CD14-positive monocyte (primary cell): Measurements from ENCODE around the gene CFAP97D1. TPM values are rescaled to one million over a fixed set of nuclear protein-coding genes. Genes with fewer than 3 reads are reported as not detected.

ENCODE experiments used
- DNase-seq, 3 donors: peaks; one replicate each; pipeline ENCODE4 v3.0.0-alpha.2; 2011 to 2022
- H2AFZ ChIP-seq: 2 replicates; pipeline ENCODE4 v1.6.0; 2012; ENCODE audit warnings: mild to moderate bottlenecking, low read depth, low read length, inconsistent platforms; ENCODE audit not compliant: insufficient read depth, poor library complexity, severe bottlenecking
- H3K27ac ChIP-seq, 2 donors: 1 replicate in 1 of 2; 2 replicates in 1 of 2; pipeline ENCODE4 v1.5.1; 2012 to 2013; ENCODE audit warnings: low read length in 2 of 2, control low read depth in 1 of 2, inconsistent platforms in 1 of 2, low read depth in 1 of 2, mild to moderate bottlenecking in 1 of 2
- H3K27me3 ChIP-seq, 2 donors: one replicate each; pipeline versions ENCODE4 v1.6.0 to v1.6.1; 2011 to 2013; ENCODE audit warnings: low read length in 2 of 2; ENCODE audit not compliant: control insufficient read depth in 2 of 2, insufficient read depth in 2 of 2
- H3K36me3 ChIP-seq, 2 donors: replicated peaks in 1 of 2; 1 replicate in 1 of 2; 2 replicates in 1 of 2; pipeline versions ENCODE4 v1.5.1 to v1.6.1; 2012 to 2013; ENCODE audit warnings: low read length in 2 of 2, control low read depth in 1 of 2, inconsistent platforms in 1 of 2, mild to moderate bottlenecking in 1 of 2; ENCODE audit not compliant: insufficient read depth in 2 of 2, control insufficient read depth in 1 of 2
- H3K4me1 ChIP-seq, 2 donors: 1 replicate in 1 of 2; 2 replicates in 1 of 2; pipeline versions ENCODE4 v1.5.1 to v1.6.1; 2012 to 2013; ENCODE audit warnings: low read length in 2 of 2, control low read depth in 1 of 2, inconsistent platforms in 1 of 2, mild to moderate bottlenecking in 1 of 2, moderate library complexity in 1 of 2; ENCODE audit not compliant: insufficient read depth in 2 of 2, control insufficient read depth in 1 of 2
- H3K4me2 ChIP-seq: replicated peaks from 2 replicates; pipeline ENCODE3; 2012; ENCODE audit warnings: low read length, moderate library complexity, mild to moderate bottlenecking; ENCODE audit not compliant: poor library complexity, severe bottlenecking; ENCODE audit errors: extremely low read depth
- H3K4me3 ChIP-seq, 3 experiments: fragments of 200-600 bp in 1 of 3; sonication (generic) in 1 of 3; replicated peaks in 1 of 3; 1 replicate in 2 of 3; 2 replicates in 1 of 3; pipeline ENCODE4 v1.5.1; 2011 to 2013; ENCODE audit warnings: low read length in 3 of 3, mild to moderate bottlenecking in 3 of 3, control low read depth in 2 of 3, low read depth in 2 of 3, inconsistent platforms in 1 of 3, moderate library complexity in 1 of 3
- H3K79me2 ChIP-seq: 2 replicates; pipeline ENCODE4 v1.6.0; 2012; ENCODE audit warnings: mild to moderate bottlenecking, control low read depth, inconsistent platforms, low read length, moderate library complexity; ENCODE audit not compliant: insufficient read depth
- H3K9ac ChIP-seq: 2 replicates; pipeline ENCODE4 v1.6.0; 2017; ENCODE audit warnings: low read length, mild to moderate bottlenecking; ENCODE audit not compliant: insufficient read depth, poor library complexity, severe bottlenecking
- H3K9me3 ChIP-seq, 2 donors: replicated peaks in 1 of 2; 1 replicate in 1 of 2; 2 replicates in 1 of 2; pipeline versions ENCODE4 v1.5.1 to v1.6.1; 2012 to 2013; ENCODE audit warnings: low read length in 2 of 2, control low read depth in 1 of 2; ENCODE audit not compliant: control insufficient read depth in 1 of 2, insufficient read depth in 1 of 2
- H4K20me1 ChIP-seq: 2 replicates; pipeline ENCODE4 v1.6.0; 2012; ENCODE audit warnings: mild to moderate bottlenecking, low read length, control low read depth, moderate library complexity; ENCODE audit not compliant: insufficient read depth
- H3K27ac Mint-ChIP-seq, 7 donors: one replicate each; pipeline ENCODE4 v1.8.0; 2020; ENCODE audit warnings: mild to moderate bottlenecking in 7 of 7, mixed read lengths in 7 of 7, moderate library complexity in 6 of 7, inconsistent platforms in 2 of 7
- H3K27me3 Mint-ChIP-seq, 3 donors: one replicate each; pipeline ENCODE4 v1.8.0; 2021 to 2022; ENCODE audit warnings: low read depth in 3 of 3, mild to moderate bottlenecking in 3 of 3, mixed read lengths in 3 of 3, moderate library complexity in 3 of 3, inconsistent platforms in 1 of 3
- H3K36me3 Mint-ChIP-seq, 2 donors: one replicate each; pipeline ENCODE4 v1.8.0; 2020; ENCODE audit warnings: mixed read lengths in 2 of 2, inconsistent platforms in 1 of 2, mild to moderate bottlenecking in 1 of 2
- H3K4me1 Mint-ChIP-seq: one replicate; pipeline ENCODE4 v1.8.0; 2020; ENCODE audit warnings: mild to moderate bottlenecking, mixed read lengths
- H3K4me3 Mint-ChIP-seq, 2 donors: one replicate each; pipeline ENCODE4 v1.8.0; 2020; ENCODE audit warnings: mild to moderate bottlenecking in 2 of 2, mixed read lengths in 2 of 2, moderate library complexity in 1 of 2
- H3K9me3 Mint-ChIP-seq, 7 donors: one replicate each; pipeline ENCODE4 v1.8.0; 2020 to 2022; ENCODE audit warnings: mixed read lengths in 7 of 7, mild to moderate bottlenecking in 6 of 7, moderate library complexity in 6 of 7, inconsistent platforms in 2 of 7
- WGBS: methylation state at CpG from one replicate; pipeline ENCODE4 v1.1.5; 2013; ENCODE audit warnings: missing lambda C conversion rate; ENCODE audit not compliant: insufficient coverage; 5-methylcytosine and 5-hydroxymethylcytosine counted together
- intact Hi-C, 2 donors: fragments of 100-400 bp; cut with micrococcal nuclease; formaldehyde crosslinking; loops; one replicate each; pipeline versions ENCODE4 v1.15.0 to v1.15.1; 2023
- polyA plus RNA-seq, 3 donors: library from polyadenylated mRNA; depleted of rRNA in 1 of 3; unstranded in 2 of 3; stranded (reverse) in 1 of 3; fragments of 300-500 nt in 2 of 3; fragments of >200 nt in 1 of 3; fragmentation: Illumina TruSeq in 2 of 3; gene quantifications; 1 replicate in 2 of 3; 2 replicates in 1 of 3; pipeline ENCODE4 v1.2.3, GENCODE V29; 2012 to 2021
- TF ChIP-seq, protein P1 (sequence below): fragments of 200-600 bp; IDR thresholded peaks from one replicate; pipeline ENCODE4 v1.8.0; 2022; ENCODE audit warnings: antibody characterized with exemption, mild to moderate bottlenecking

Gene CFAP97D1
- polyA plus RNA-seq, 3 donors: 0.07 TPM; not detected in 2

GRCh38 chr17:43814026-43814425 is 33.8 kb downstream of the CFAP97D1 start:
- H3K27ac Mint-ChIP-seq: no peak overlapping the region
- H3K4me2 ChIP-seq: no peak overlapping the region
- no peak overlapping the region for H3K9ac ChIP-seq

GRCh38 chr17:43814714-43815113 is 34.5 kb downstream of the CFAP97D1 start:
- Mint-ChIP-seq H3K4me1 (peaks cover 18% of the 10 kb centered on the region), H3K9me3 (no peaks in the 10 kb centered on the region), H3K4me3 (peak overlapping the region in 1 of 2 donors; percentile 56), H3K27ac (peak overlapping the region in 2 of 7 donors; percentile 5 to 71), H3K27me3 (peaks cover 0 to 3% (median 2%) of the 10 kb centered on the region in 3 donors), H3K36me3 (peaks cover 3 to 4% of the 10 kb centered on the region in 2 donors)
- Histone ChIP-seq H3K4me3 (no peak overlapping the region), H2AFZ (peak overlapping the region; percentile 3), H3K4me2 (no peak overlapping the region), H4K20me1 (no peaks in the 10 kb centered on the region), H3K27ac (no peak overlapping the region), H3K27me3 (no peaks in the 10 kb centered on the region), H3K4me1 (peaks cover 11 to 15% of the 10 kb centered on the region in 2 donors), H3K9ac (no peak overlapping the region), H3K9me3 (no peaks in the 10 kb centered on the region), H3K36me3 (no peaks in the 10 kb centered on the region), H3K79me2 (no peaks in the 10 kb centered on the region)
- TF ChIP-seq, protein P1, sequence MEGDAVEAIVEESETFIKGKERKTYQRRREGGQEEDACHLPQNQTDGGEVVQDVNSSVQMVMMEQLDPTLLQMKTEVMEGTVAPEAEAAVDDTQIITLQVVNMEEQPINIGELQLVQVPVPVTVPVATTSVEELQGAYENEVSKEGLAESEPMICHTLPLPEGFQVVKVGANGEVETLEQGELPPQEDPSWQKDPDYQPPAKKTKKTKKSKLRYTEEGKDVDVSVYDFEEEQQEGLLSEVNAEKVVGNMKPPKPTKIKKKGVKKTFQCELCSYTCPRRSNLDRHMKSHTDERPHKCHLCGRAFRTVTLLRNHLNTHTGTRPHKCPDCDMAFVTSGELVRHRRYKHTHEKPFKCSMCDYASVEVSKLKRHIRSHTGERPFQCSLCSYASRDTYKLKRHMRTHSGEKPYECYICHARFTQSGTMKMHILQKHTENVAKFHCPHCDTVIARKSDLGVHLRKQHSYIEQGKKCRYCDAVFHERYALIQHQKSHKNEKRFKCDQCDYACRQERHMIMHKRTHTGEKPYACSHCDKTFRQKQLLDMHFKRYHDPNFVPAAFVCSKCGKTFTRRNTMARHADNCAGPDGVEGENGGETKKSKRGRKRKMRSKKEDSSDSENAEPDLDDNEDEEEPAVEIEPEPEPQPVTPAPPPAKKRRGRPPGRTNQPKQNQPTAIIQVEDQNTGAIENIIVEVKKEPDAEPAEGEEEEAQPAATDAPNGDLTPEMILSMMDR: no peak
- intact Hi-C loops: no loop called here
- DNase-seq: no peak
- no CpG with 5 or more reads among the region's 1 CpG for WGBS

More at GRCh38 chr17:43814026-43814425, 33.8 kb downstream of the CFAP97D1 start:
- Mint-ChIP-seq H3K4me3 (no peak overlapping the region), H3K36me3 (peaks cover 3 to 4% of the 10 kb centered on the region in 2 donors), H3K4me1 (peaks cover 15% of the 10 kb centered on the region), H3K27me3 (peaks cover 0 to 3% (median 2%) of the 10 kb centered on the region in 3 donors), H3K9me3 (peaks cover 0 to 2% (median 0%) of the 10 kb centered on the region in 7 donors)
- no peak for DNase-seq
- 83% methylated on average over 8 of the region's 12 CpGs for WGBS
- Histone ChIP-seq H3K36me3 (no peaks in the 10 kb centered on the region), H3K27ac (no peak overlapping the region), H3K9me3 (no peaks in the 10 kb centered on the region), H3K4me3 (no peak overlapping the region), H2AFZ (peak overlapping the region; percentile 3), H3K27me3 (no peaks in the 10 kb centered on the region), H3K4me1 (peaks cover 11 to 15% of the 10 kb centered on the region in 2 donors), H3K79me2 (no peaks in the 10 kb centered on the region), H4K20me1 (no peaks in the 10 kb centered on the region)
- intact Hi-C loops: no loop called here
- TF ChIP-seq, protein P1: no peak
